ENCODE data around the gene TMEM86A. TPM values are rescaled to one million over a fixed set of nuclear protein-coding genes. Genes with fewer than 3 reads are reported as not detected.
A peak's percentile ranks its signal among the peaks of the same experiment; 100 is the strongest.

Gene TMEM86A
- total RNA-seq (ENCODE audit: low replicate concordance) = 0.87 TPM in 1 of 2 replicates, not detected in the other

- Histone ChIP-seq H3F3A (ENCODE audit: low read depth) (no peaks in the 10 kb centered on the region), H3K4me3 (peak within 1 kb of the TSS; percentile 80), H3K36me3 (no peaks in the 10 kb centered on the region), H3K27ac (no peak within 1 kb of the TSS), H3K79me2 (ENCODE audit: low read depth) (no peaks in the 10 kb centered on the region), H3K4me1 (peaks cover 4% of the 10 kb centered on the region), H4K20me1 (ENCODE audit: low read depth) (peaks cover 8% of the 10 kb centered on the region), H3K9me3 (ENCODE audit: low read depth) (no peaks in the 10 kb centered on the region), H3K9ac (no peak within 1 kb of the TSS), H2AFZ (replicated peaks) (peak within 1 kb of the TSS; percentile 81), H3K27me3 (peaks cover 64% of the 10 kb centered on the region), H3K4me2 (peak within 1 kb of the TSS; percentile 81)
- peaks cover 15% of the 10 kb centered on the region for H3K4me1 Mint-ChIP-seq
- no peaks in the 10 kb centered on the region for H3K36me3 Mint-ChIP-seq
- no peak within 1 kb of the TSS for H3K27ac Mint-ChIP-seq
- peaks cover 25% of the 10 kb centered on the region for H3K27me3 Mint-ChIP-seq (ENCODE audit: insufficient read depth, low read depth)
- peak; percentile 97 for DNase-seq (ENCODE audit: low spot score)
- TF ChIP-seq EZH2phosphoT487 (IDR thresholded peaks at IDR 0.05) = no peak
- no peak for TF ChIP-seq CTCF (IDR thresholded peaks at IDR 0.05)
- no peak for TF ChIP-seq EZH2 (IDR thresholded peaks at IDR 0.05)
- peak within 1 kb of the TSS; percentile 86 for H3K4me3 Mint-ChIP-seq
- H3K9me3 Mint-ChIP-seq = no peaks in the 10 kb centered on the region
Measured at GRCh38 chr11:18698341-18699268, at the start of gene TMEM86A. Gene TMEM86A, plus strand, starts transcription at chr11:18698779. Its CDS starts 108 bp downstream, at chr11:18698887.

- Mint-ChIP-seq H3K9me3 (no peaks in the 10 kb centered on the region), H3K27me3 (ENCODE audit: insufficient read depth, low read depth) (no peaks in the 10 kb centered on the region), H3K4me3 (no peak overlapping the region), H3K4me1 (no peaks in the 10 kb centered on the region), H3K36me3 (no peaks in the 10 kb centered on the region), H3K27ac (no peak overlapping the region)
- Histone ChIP-seq H3K9me3 (ENCODE audit: low read depth) (no peaks in the 10 kb centered on the region), H3F3A (ENCODE audit: low read depth) (no peaks in the 10 kb centered on the region), H3K79me2 (ENCODE audit: low read depth) (no peaks in the 10 kb centered on the region), H4K20me1 (ENCODE audit: low read depth) (no peaks in the 10 kb centered on the region), H3K9ac (no peak overlapping the region), H3K27me3 (no peaks in the 10 kb centered on the region), H2AFZ (replicated peaks) (no peak overlapping the region), H3K4me2 (no peak overlapping the region), H3K36me3 (no peaks in the 10 kb centered on the region), H3K4me3 (no peak overlapping the region), H3K27ac (no peak overlapping the region), H3K4me1 (no peaks in the 10 kb centered on the region)
- no peak for TF ChIP-seq CTCF (IDR thresholded peaks at IDR 0.05)
- TF ChIP-seq EZH2phosphoT487 (IDR thresholded peaks at IDR 0.05) = no peak
- no peak for TF ChIP-seq EZH2 (IDR thresholded peaks at IDR 0.05)
- no peak for DNase-seq (ENCODE audit: low spot score)
Measured at GRCh38 chr11:18650353-18650752, 48.2 kb upstream of the TMEM86A start.

- H2AFZ ChIP-seq (replicated peaks) = peak overlapping the region; percentile 39
- no peaks in the 10 kb centered on the region for H3K4me1 Mint-ChIP-seq
- peak; percentile 64 for DNase-seq (ENCODE audit: low spot score)
- H3K27ac Mint-ChIP-seq = no peak overlapping the region
- no peaks in the 10 kb centered on the region for H4K20me1 ChIP-seq (ENCODE audit: low read depth)
- H3K27me3 ChIP-seq = no peaks in the 10 kb centered on the region
- H3K4me3 Mint-ChIP-seq = no peak overlapping the region
- H3K27me3 Mint-ChIP-seq (ENCODE audit: insufficient read depth, low read depth) = peaks cover 2% of the 10 kb centered on the region
- H3F3A ChIP-seq (ENCODE audit: low read depth) = no peaks in the 10 kb centered on the region
- no peaks in the 10 kb centered on the region for H3K9me3 ChIP-seq (ENCODE audit: low read depth)
- no peaks in the 10 kb centered on the region for H3K79me2 ChIP-seq (ENCODE audit: low read depth)
- H3K27ac ChIP-seq = no peak overlapping the region
- no peaks in the 10 kb centered on the region for H3K36me3 ChIP-seq
- H3K4me2 ChIP-seq = no peak overlapping the region
- no peaks in the 10 kb centered on the region for H3K4me1 ChIP-seq
- H3K36me3 Mint-ChIP-seq = no peaks in the 10 kb centered on the region
- no peak for TF ChIP-seq EZH2 (IDR thresholded peaks at IDR 0.05)
- TF ChIP-seq CTCF (IDR thresholded peaks at IDR 0.05) = peak; percentile 54
- no peak for TF ChIP-seq EZH2phosphoT487 (IDR thresholded peaks at IDR 0.05)
- H3K4me3 ChIP-seq = no peak overlapping the region
- no peaks in the 10 kb centered on the region for H3K9me3 Mint-ChIP-seq
- no peak overlapping the region for H3K9ac ChIP-seq
Measured at GRCh38 chr11:18650859-18651557, 47.6 kb upstream of the TMEM86A start.
